Tibial nerve (tissue), 4 donors: ENCODE results near the gene JAKMIP1. TPM values are rescaled to one million over a fixed set of nuclear protein-coding genes. Genes with fewer than 3 reads are reported as not detected.

Experiments
- DNase-seq, 2 donors: peaks; one replicate each; pipeline ENCODE4 v3.0.0-alpha.2; 2019; ENCODE audit warnings: low spot score in 2 of 2
- H3K27ac ChIP-seq, 4 donors: fragments of 200-600 bp; sonication (generic) in 3 of 4; one replicate each; pipeline ENCODE4 v1.5.1; 2017 to 2019; ENCODE audit warnings: mild to moderate bottlenecking in 1 of 4
- H3K27me3 ChIP-seq, 2 donors: fragments of 200-600 bp; sonication (generic) in 1 of 2; one replicate each; pipeline versions ENCODE4 v1.5.1 to v1.6.0; 2017 to 2019
- H3K36me3 ChIP-seq, 3 donors: fragments of 200-600 bp; sonication (generic); one replicate each; pipeline ENCODE4 v1.5.1; 2018 to 2019
- H3K4me1 ChIP-seq, 4 donors: fragments of 200-600 bp; sonication (generic) in 3 of 4; one replicate each; pipeline ENCODE4 v1.5.1; 2017 to 2019
- H3K4me3 ChIP-seq, 4 donors: fragments of 200-600 bp; sonication (generic) in 3 of 4; one replicate each; pipeline ENCODE4 v1.5.1; 2017 to 2019; ENCODE audit warnings: mild to moderate bottlenecking in 1 of 4, moderate library complexity in 1 of 4
- H3K9me3 ChIP-seq, 4 donors: fragments of 200-600 bp; sonication (generic) in 3 of 4; one replicate each; pipeline ENCODE4 v1.5.1; 2017 to 2019
- CTCF ChIP-seq, 5 experiments: fragments of 200-600 bp in 3 of 5; fragments of 450-650 bp in 2 of 5; sonication (generic) in 3 of 5; IDR thresholded peaks; one replicate each; pipeline ENCODE4 v1.5.1; 2016 to 2019; ENCODE audit warnings: antibody characterized with exemption in 5 of 5, mild to moderate bottlenecking in 3 of 5, moderate library complexity in 2 of 5
- EP300 ChIP-seq, 2 donors: sonication (generic); formaldehyde crosslinking; IDR thresholded peaks; one replicate each; pipeline ENCODE4 v1.6.1; 2017; ENCODE audit warnings: antibody characterized with exemption in 2 of 2, mild to moderate bottlenecking in 1 of 2
- POLR2A ChIP-seq, 2 donors: fragments of 450-650 bp; IDR thresholded peaks; one replicate each; pipeline ENCODE4 v1.6.1; 2017; ENCODE audit warnings: antibody characterized with exemption in 2 of 2, mild to moderate bottlenecking in 2 of 2, moderate library complexity in 2 of 2
- WGBS, 2 donors: methylation state at CpG; one replicate each; pipeline ENCODE4 v1.1.5; 2018; 5-methylcytosine and 5-hydroxymethylcytosine counted together
- total RNA-seq, 4 donors: library from RNA; depleted of rRNA; stranded (reverse); fragments of >200 nt; gene quantifications; one replicate each; pipeline ENCODE4 v1.1.0, GENCODE V29; 2016

The JAKMIP1 gene
- total RNA-seq: 1 to 10 TPM in 2 of 4 donors, under 1 TPM in 2; 0.30 to 2.5 (median 1.2) TPM

GRCh38 chr4:6200011-6200921 is at the start of gene JAKMIP1:
JAKMIP1 (minus strand) TSS chr4:6200549; CDS start chr4:6112850, 87,699 bp downstream.
- TF ChIP-seq EP300 (IDR thresholded peaks at IDR 0.05) (no peak), POLR2A (IDR thresholded peaks at IDR 0.05) (no peak), CTCF (IDR thresholded peaks at IDR 0.05) (no peak)
- WGBS, 2 donors: 1% methylated on average over 60 to 86 of the region's 107 CpGs
- H3K4me1 ChIP-seq: peaks cover 0 to 26% (median 4%) of the 10 kb centered on the region in 4 donors
- H3K9me3 ChIP-seq: peaks cover 0 to 11% (median 0%) of the 10 kb centered on the region in 4 donors
- H3K4me3 ChIP-seq: peak within 1 kb of the TSS in 3 of 4 donors; percentile 30 to 63 (median 38)
- no peak within 1 kb of the TSS for H3K27ac ChIP-seq
- peak in 1 of 2 donors; percentile 34 for DNase-seq
- peaks cover 0 to 50% of the 10 kb centered on the region in 2 donors for H3K27me3 ChIP-seq
- no peaks in the 10 kb centered on the region for H3K36me3 ChIP-seq

GRCh38 chr4:6248394-6248793 is 48.0 kb upstream of the JAKMIP1 start:
- Histone ChIP-seq H3K4me3 (no peak overlapping the region), H3K9me3 (peaks cover 0 to 25% (median 0%) of the 10 kb centered on the region in 4 donors), H3K27me3 (peaks cover 0 to 56% of the 10 kb centered on the region in 2 donors), H3K27ac (no peak overlapping the region), H3K36me3 (no peaks in the 10 kb centered on the region), H3K4me1 (peaks cover 0 to 12% (median 2%) of the 10 kb centered on the region in 4 donors)
- 60 to 66% methylated on average over 10 of the region's 10 CpGs for WGBS, 2 donors
- TF ChIP-seq CTCF (IDR thresholded peaks at IDR 0.05): no peak
- TF ChIP-seq EP300 (IDR thresholded peaks at IDR 0.05): no peak
- TF ChIP-seq POLR2A (IDR thresholded peaks at IDR 0.05): no peak
- no peak for DNase-seq

- 42 to 60% methylated on average over 9 of the region's 9 CpGs for WGBS, 2 donors
These were observed 45.9 kb upstream of the JAKMIP1 start for GRCh38 chr4:6246170-6246634.

GRCh38 chr4:6245246-6246169 is 45.2 kb upstream of the JAKMIP1 start:
- Histone ChIP-seq H3K4me3 (peak overlapping the region in 2 of 4 donors; percentile 21 to 34), H3K27ac (no peak overlapping the region), H3K36me3 (no peaks in the 10 kb centered on the region), H3K9me3 (peaks cover 0 to 25% (median 0%) of the 10 kb centered on the region in 4 donors), H3K27me3 (peaks cover 0 to 58% of the 10 kb centered on the region in 2 donors), H3K4me1 (peaks cover 0 to 10% (median 1%) of the 10 kb centered on the region in 4 donors)
- TF ChIP-seq CTCF (IDR thresholded peaks at IDR 0.05) (no peak), EP300 (IDR thresholded peaks at IDR 0.05) (no peak), POLR2A (IDR thresholded peaks at IDR 0.05) (no peak)
- WGBS, 2 donors: 11 to 12% methylated on average over 29 to 47 of the region's 67 CpGs
- no peak for DNase-seq

More at GRCh38 chr4:6246170-6246634, 45.9 kb upstream of the JAKMIP1 start:
- peaks cover 0 to 12% (median 2%) of the 10 kb centered on the region in 4 donors for H3K4me1 ChIP-seq
- H3K4me3 ChIP-seq: no peak overlapping the region
- peaks cover 0 to 58% of the 10 kb centered on the region in 2 donors for H3K27me3 ChIP-seq
- H3K9me3 ChIP-seq: peaks cover 0 to 25% (median 0%) of the 10 kb centered on the region in 4 donors
- H3K36me3 ChIP-seq: no peaks in the 10 kb centered on the region
- no peak for DNase-seq
- no peak overlapping the region for H3K27ac ChIP-seq
- no peak for TF ChIP-seq CTCF (IDR thresholded peaks at IDR 0.05)
- TF ChIP-seq POLR2A (IDR thresholded peaks at IDR 0.05): no peak
- TF ChIP-seq EP300 (IDR thresholded peaks at IDR 0.05): no peak
